B cell (primary cell): ENCODE data around the gene TMEFF1. TPM values are rescaled to one million over a fixed set of nuclear protein-coding genes. Genes with fewer than 3 reads are reported as not detected.

Experiments used
- ATAC-seq: fragments of 200-7000 bp; cut with Tn5 transposase; one replicate; pipeline ENCODE4 v1.10.0; 2021; ENCODE audit warnings: low read depth, mild to moderate bottlenecking, moderate number of reproducible peaks, moderate library complexity
- CTCF ChIA-PET: fragments of 350-600 bp; sonication (Branson Sonifier 250); formaldehyde crosslinking; loops from one replicate; lab custom pipeline; 2021; ENCODE audit warnings: antibody characterized with exemption, inconsistent platforms; lab: Charles Lee
- POLR2A ChIA-PET: fragments of 350-600 bp; sonication (Branson Sonifier 250); formaldehyde crosslinking; loops from one replicate; lab custom pipeline; 2021; ENCODE audit warnings: antibody characterized with exemption; lab: Charles Lee
- DNase-seq: peaks from one replicate; pipeline ENCODE4 v3.0.0; 2013
- H2AFZ ChIP-seq: 2 replicates; pipeline ENCODE4 v1.6.1; 2012; ENCODE audit warnings: mild to moderate bottlenecking, low read depth, low read length; ENCODE audit not compliant: insufficient read depth, poor library complexity, severe bottlenecking
- H3K27ac ChIP-seq, 2 donors: 1 replicate in 1 of 2; 2 replicates in 1 of 2; pipeline ENCODE4 v1.5.1; 2012 to 2013; ENCODE audit warnings: low read length in 2 of 2, mild to moderate bottlenecking in 2 of 2, moderate library complexity in 1 of 2
- H3K27me3 ChIP-seq, 4 experiments: fragments of 200-600 bp in 1 of 4; sonication (generic) in 1 of 4; replicated peaks in 1 of 4; 1 replicate in 2 of 4; 2 replicates in 2 of 4; pipeline versions ENCODE4 v1.6.1 to v1.7.0; 2013 to 2016; ENCODE audit warnings: low read length in 3 of 4, mild to moderate bottlenecking in 2 of 4, mixed read lengths in 1 of 4, moderate library complexity in 1 of 4; ENCODE audit not compliant: insufficient read depth in 4 of 4, control insufficient read depth in 3 of 4; ENCODE audit errors: control extremely low read depth in 1 of 4
- H3K36me3 ChIP-seq, 2 experiments: replicated peaks in 1 of 2; 1 replicate in 1 of 2; 2 replicates in 1 of 2; pipeline versions ENCODE4 v1.6.1 to v1.7.1; 2013; ENCODE audit warnings: low read length in 1 of 2; ENCODE audit not compliant: insufficient read depth in 2 of 2, control insufficient read depth in 1 of 2; ENCODE audit errors: control extremely low read depth in 1 of 2, extremely low read depth in 1 of 2
- H3K4me1 ChIP-seq, 2 donors: fragments of 200-600 bp in 1 of 2; sonication (generic) in 1 of 2; 1 replicate in 1 of 2; 2 replicates in 1 of 2; pipeline versions ENCODE4 v1.5.1 to v1.6.1; 2013 to 2017; ENCODE audit warnings: low read length in 2 of 2; ENCODE audit not compliant: control insufficient read depth in 2 of 2, insufficient read depth in 2 of 2
- H3K4me2 ChIP-seq: replicated peaks from 2 replicates; pipeline ENCODE3; 2012; ENCODE audit warnings: mild to moderate bottlenecking, low read depth, low read length; ENCODE audit not compliant: poor library complexity, severe bottlenecking
- H3K4me3 ChIP-seq, 5 experiments: fragments of 200-600 bp in 1 of 5; sonication (generic) in 1 of 5; 1 replicate in 3 of 5; 2 replicates in 2 of 5; pipeline versions ENCODE4 v1.5.1 to v1.7.0; 2011 to 2016; ENCODE audit warnings: low read length in 4 of 5, mild to moderate bottlenecking in 4 of 5, low read depth in 2 of 5, control low read depth in 1 of 5, moderate library complexity in 1 of 5; ENCODE audit not compliant: insufficient read depth in 1 of 5; ENCODE audit errors: control extremely low read depth in 1 of 5, extremely low read depth in 1 of 5
- H3K79me2 ChIP-seq: fragments of 200-600 bp; sonication (generic); one replicate; pipeline ENCODE4 v1.6.0; 2016; ENCODE audit warnings: low read length; ENCODE audit not compliant: control insufficient read depth, insufficient read depth
- H3K9ac ChIP-seq: fragments of 200-600 bp; sonication (generic); 2 replicates; pipeline ENCODE4 v1.6.1; 2017; ENCODE audit warnings: mild to moderate bottlenecking, low read length, moderate library complexity
- H3K9me3 ChIP-seq, 3 donors: one replicate each; pipeline versions ENCODE4 v1.6.1 to v1.7.1; 2013; ENCODE audit warnings: low read length in 2 of 3; ENCODE audit not compliant: control insufficient read depth in 2 of 3, insufficient read depth in 1 of 3; ENCODE audit errors: control extremely low read depth in 1 of 3
- H4K20me1 ChIP-seq: 2 replicates; pipeline ENCODE4 v1.6.0; 2012; ENCODE audit warnings: mild to moderate bottlenecking, low read length; ENCODE audit not compliant: insufficient read depth, control insufficient read depth, poor library complexity, severe bottlenecking
- H3K27ac Mint-ChIP-seq: one replicate; pipeline ENCODE4 v1.8.0; 2021; ENCODE audit warnings: mixed read lengths
- H3K27me3 Mint-ChIP-seq: one replicate; pipeline ENCODE4 v1.8.0; 2021; ENCODE audit warnings: mixed read lengths
- H3K4me1 Mint-ChIP-seq: one replicate; pipeline ENCODE4 v1.8.0; 2021; ENCODE audit warnings: mixed read lengths
- H3K4me3 Mint-ChIP-seq: one replicate; pipeline ENCODE4 v1.8.0; 2021; ENCODE audit warnings: mixed read lengths
- H3K9me3 Mint-ChIP-seq: one replicate; pipeline ENCODE4 v1.8.0; 2022; ENCODE audit warnings: mixed read lengths; ENCODE audit not compliant: insufficient read depth
- EZH2 ChIP-seq: IDR thresholded peaks from 2 replicates; pipeline ENCODE4 v1.6.1; 2012; ENCODE audit warnings: borderline replicate concordance, low read depth, mild to moderate bottlenecking, moderate library complexity, low read length; ENCODE audit not compliant: insufficient read depth, poor library complexity, severe bottlenecking
- WGBS: methylation state at CpG from one replicate; pipeline ENCODE4 v1.1.5; 2013; ENCODE audit warnings: missing lambda C conversion rate; ENCODE audit not compliant: insufficient coverage; 5-methylcytosine and 5-hydroxymethylcytosine counted together
- intact Hi-C: fragments of 100-400 bp; cut with micrococcal nuclease; formaldehyde crosslinking; loops from one replicate; pipeline ENCODE4 v1.10.0; 2022
- polyA plus RNA-seq: library from polyadenylated mRNA; depleted of rRNA; stranded (reverse); fragments of >200 nt; gene quantifications from 2 replicates; pipeline ENCODE4 v1.2.3, GENCODE V29; 2012
- total RNA-seq, 2 donors: library from RNA; stranded (reverse); fragments of 120-200 nt in 1 of 2; gene quantifications; 1 replicate in 1 of 2; 2 replicates in 1 of 2; pipeline versions ENCODE4 v1.2.3 to v1.2.4, GENCODE V29; 2013 to 2022
- TF ChIP-seq, protein P1 (sequence below): fragments of 200-600 bp; IDR thresholded peaks from one replicate; pipeline ENCODE4 v1.8.0; 2022; ENCODE audit warnings: antibody characterized with exemption, mild to moderate bottlenecking

TMEFF1 gene
- total and polyA plus RNA-seq, 2 donors (not counting 1 experiment from before 2014, with no cell fraction given): not detected

DNA sequence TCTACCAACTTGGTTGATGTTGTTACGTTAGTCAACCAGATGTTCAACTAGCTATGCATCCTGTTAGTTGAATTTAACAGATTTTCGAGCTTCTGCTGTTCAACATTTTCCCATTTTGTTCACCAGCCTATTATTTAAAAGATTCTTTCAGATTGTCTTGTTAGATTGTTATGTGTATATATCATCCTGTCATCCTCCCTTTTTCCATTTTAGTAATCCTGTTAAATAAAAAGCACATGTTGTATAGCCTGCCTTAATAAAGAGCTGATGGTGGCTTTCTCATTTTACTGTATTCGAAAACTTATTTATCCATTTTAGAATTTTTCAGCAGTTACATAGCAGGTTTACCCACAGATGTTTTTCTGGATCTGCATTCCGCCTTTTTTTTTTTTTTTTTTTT is 4.3 kb downstream of the TMEFF1 start:
- H3K9me3 Mint-ChIP-seq: peaks cover 2% of the 10 kb centered on the region
- no peaks in the 10 kb centered on the region for H4K20me1 ChIP-seq
- no peak overlapping the region for H3K4me2 ChIP-seq
- peaks cover 14 to 15% of the 10 kb centered on the region in 2 donors for H3K4me1 ChIP-seq
- DNase-seq: no peak
- no peak overlapping the region for H3K27ac Mint-ChIP-seq
- H2AFZ ChIP-seq: no peak overlapping the region
- intact Hi-C loops: no loop called here
- H3K27me3 ChIP-seq: peaks cover 0 to 21% (median 8%) of the 10 kb centered on the region in 4 experiments
- peaks cover 42% of the 10 kb centered on the region for H3K27me3 Mint-ChIP-seq
- no peak overlapping the region for H3K4me3 Mint-ChIP-seq
- H3K4me1 Mint-ChIP-seq: peaks cover 8% of the 10 kb centered on the region
- WGBS: no CpG with 5 or more reads among the region's 4 CpGs
- ChIA-PET POLR2A (no interaction called here), CTCF (no interaction called here)
- TF ChIP-seq, protein P1, sequence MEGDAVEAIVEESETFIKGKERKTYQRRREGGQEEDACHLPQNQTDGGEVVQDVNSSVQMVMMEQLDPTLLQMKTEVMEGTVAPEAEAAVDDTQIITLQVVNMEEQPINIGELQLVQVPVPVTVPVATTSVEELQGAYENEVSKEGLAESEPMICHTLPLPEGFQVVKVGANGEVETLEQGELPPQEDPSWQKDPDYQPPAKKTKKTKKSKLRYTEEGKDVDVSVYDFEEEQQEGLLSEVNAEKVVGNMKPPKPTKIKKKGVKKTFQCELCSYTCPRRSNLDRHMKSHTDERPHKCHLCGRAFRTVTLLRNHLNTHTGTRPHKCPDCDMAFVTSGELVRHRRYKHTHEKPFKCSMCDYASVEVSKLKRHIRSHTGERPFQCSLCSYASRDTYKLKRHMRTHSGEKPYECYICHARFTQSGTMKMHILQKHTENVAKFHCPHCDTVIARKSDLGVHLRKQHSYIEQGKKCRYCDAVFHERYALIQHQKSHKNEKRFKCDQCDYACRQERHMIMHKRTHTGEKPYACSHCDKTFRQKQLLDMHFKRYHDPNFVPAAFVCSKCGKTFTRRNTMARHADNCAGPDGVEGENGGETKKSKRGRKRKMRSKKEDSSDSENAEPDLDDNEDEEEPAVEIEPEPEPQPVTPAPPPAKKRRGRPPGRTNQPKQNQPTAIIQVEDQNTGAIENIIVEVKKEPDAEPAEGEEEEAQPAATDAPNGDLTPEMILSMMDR: no peak
- TF ChIP-seq EZH2: no peak
- no peak overlapping the region for H3K9ac ChIP-seq
- H3K27ac ChIP-seq: no peak overlapping the region
- H3K79me2 ChIP-seq: no peaks in the 10 kb centered on the region
- H3K9me3 ChIP-seq: peaks cover 0 to 6% (median 3%) of the 10 kb centered on the region in 3 donors
- H3K4me3 ChIP-seq: no peak overlapping the region
- no peak for ATAC-seq
- H3K36me3 ChIP-seq: no peaks in the 10 kb centered on the region

DNA sequence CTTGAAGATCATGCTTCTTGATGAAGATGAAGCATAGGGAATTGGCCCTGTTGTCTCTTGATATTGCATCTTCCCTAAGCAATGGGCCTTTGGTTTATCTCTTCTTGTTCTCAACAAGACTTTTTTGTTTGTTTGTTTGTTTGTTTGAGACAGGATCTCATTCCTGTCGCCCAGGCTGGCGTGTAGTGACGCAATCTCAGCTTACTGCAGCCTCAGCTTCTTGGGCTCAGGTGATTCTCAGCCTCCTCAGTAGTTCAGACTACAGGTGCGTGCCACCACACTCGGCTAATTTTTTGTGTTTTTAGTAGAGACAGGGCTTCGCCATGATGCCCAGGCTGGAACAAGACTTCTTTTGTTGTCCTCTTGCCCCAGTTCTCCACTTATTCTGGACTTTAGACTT is 5.2 kb downstream of the TMEFF1 start:
- H3K4me1 Mint-ChIP-seq: peaks cover 4% of the 10 kb centered on the region
- Histone ChIP-seq H3K4me2 (no peak overlapping the region), H3K36me3 (no peaks in the 10 kb centered on the region), H4K20me1 (no peaks in the 10 kb centered on the region), H3K4me1 (peaks cover 8 to 10% of the 10 kb centered on the region in 2 donors), H3K4me3 (no peak overlapping the region), H2AFZ (no peak overlapping the region), H3K27me3 (peaks cover 0 to 15% (median 4%) of the 10 kb centered on the region in 4 experiments), H3K9ac (no peak overlapping the region), H3K9me3 (peaks cover 0 to 6% (median 3%) of the 10 kb centered on the region in 3 donors), H3K27ac (no peak overlapping the region), H3K79me2 (no peaks in the 10 kb centered on the region)
- no peak for DNase-seq
- no peak for ATAC-seq
- ChIA-PET POLR2A (no interaction called here), CTCF (no interaction called here)
- 80% methylated on average over 5 of the region's 6 CpGs for WGBS
- no peak overlapping the region for H3K27ac Mint-ChIP-seq
- H3K4me3 Mint-ChIP-seq: no peak overlapping the region
- peaks cover 2% of the 10 kb centered on the region for H3K9me3 Mint-ChIP-seq
- TF ChIP-seq EZH2: no peak
- TF ChIP-seq, protein P1: no peak
- intact Hi-C loops: no loop called here
- H3K27me3 Mint-ChIP-seq: peaks cover 43% of the 10 kb centered on the region
